Panc1 (cell line): Measurements from ENCODE around the gene TMEM200C.

Experiments used
- POLR2AphosphoS5 ChIP-seq: IDR thresholded peaks from 2 replicates; pipeline ENCODE4 v1.6.1; 2012; ENCODE audit warnings: mild to moderate bottlenecking, low read depth, low read length, moderate library complexity
- SIN3A ChIP-seq: IDR thresholded peaks from 2 replicates; pipeline ENCODE4 v1.6.1; 2012; ENCODE audit warnings: low read depth, mild to moderate bottlenecking, low read length, moderate library complexity, borderline replicate concordance; ENCODE audit not compliant: insufficient read depth
- TCF7L2 ChIP-seq: IDR thresholded peaks from 2 replicates; pipeline ENCODE4 v1.6.1; 2011; ENCODE audit warnings: mild to moderate bottlenecking, low read depth, low read length, inconsistent platforms
- TF ChIP-seq, protein P1 (sequence below): fragments of 450-650 bp; IDR thresholded peaks from 2 replicates; pipeline ENCODE4 v1.5.1; 2017; ENCODE audit warnings: mild to moderate bottlenecking
- TF ChIP-seq, protein P2 (sequence below), 2 experiments: IDR thresholded peaks; 2 replicates each; pipeline ENCODE4 v1.6.1; 2011 to 2012; ENCODE audit warnings: low read depth in 2 of 2, control low read depth in 1 of 2, low read length in 1 of 2, mild to moderate bottlenecking in 1 of 2, moderate library complexity in 1 of 2; ENCODE audit not compliant: insufficient read depth in 1 of 2

DNA sequence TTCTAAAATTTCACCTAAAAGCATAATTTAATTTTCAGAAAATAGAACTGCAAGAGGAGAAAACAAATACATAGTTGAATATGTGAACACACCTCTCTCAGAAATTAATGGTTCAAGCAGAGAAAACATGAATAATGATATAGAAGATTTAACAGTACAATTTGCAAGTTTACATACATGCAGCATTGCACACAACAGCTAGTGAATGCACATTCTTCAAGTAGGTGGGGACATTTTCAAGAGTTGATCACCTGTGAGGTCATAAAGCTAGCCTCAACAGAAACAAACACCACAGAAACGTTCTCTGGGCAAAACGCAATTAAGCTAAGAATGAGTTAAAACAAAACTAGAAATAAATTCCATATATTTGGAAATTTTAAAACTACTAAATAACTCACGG lies 38.1 kb downstream of the TMEM200C start:
- TF ChIP-seq, protein P1, sequence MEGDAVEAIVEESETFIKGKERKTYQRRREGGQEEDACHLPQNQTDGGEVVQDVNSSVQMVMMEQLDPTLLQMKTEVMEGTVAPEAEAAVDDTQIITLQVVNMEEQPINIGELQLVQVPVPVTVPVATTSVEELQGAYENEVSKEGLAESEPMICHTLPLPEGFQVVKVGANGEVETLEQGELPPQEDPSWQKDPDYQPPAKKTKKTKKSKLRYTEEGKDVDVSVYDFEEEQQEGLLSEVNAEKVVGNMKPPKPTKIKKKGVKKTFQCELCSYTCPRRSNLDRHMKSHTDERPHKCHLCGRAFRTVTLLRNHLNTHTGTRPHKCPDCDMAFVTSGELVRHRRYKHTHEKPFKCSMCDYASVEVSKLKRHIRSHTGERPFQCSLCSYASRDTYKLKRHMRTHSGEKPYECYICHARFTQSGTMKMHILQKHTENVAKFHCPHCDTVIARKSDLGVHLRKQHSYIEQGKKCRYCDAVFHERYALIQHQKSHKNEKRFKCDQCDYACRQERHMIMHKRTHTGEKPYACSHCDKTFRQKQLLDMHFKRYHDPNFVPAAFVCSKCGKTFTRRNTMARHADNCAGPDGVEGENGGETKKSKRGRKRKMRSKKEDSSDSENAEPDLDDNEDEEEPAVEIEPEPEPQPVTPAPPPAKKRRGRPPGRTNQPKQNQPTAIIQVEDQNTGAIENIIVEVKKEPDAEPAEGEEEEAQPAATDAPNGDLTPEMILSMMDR = no peak
- TF ChIP-seq, protein P2, sequence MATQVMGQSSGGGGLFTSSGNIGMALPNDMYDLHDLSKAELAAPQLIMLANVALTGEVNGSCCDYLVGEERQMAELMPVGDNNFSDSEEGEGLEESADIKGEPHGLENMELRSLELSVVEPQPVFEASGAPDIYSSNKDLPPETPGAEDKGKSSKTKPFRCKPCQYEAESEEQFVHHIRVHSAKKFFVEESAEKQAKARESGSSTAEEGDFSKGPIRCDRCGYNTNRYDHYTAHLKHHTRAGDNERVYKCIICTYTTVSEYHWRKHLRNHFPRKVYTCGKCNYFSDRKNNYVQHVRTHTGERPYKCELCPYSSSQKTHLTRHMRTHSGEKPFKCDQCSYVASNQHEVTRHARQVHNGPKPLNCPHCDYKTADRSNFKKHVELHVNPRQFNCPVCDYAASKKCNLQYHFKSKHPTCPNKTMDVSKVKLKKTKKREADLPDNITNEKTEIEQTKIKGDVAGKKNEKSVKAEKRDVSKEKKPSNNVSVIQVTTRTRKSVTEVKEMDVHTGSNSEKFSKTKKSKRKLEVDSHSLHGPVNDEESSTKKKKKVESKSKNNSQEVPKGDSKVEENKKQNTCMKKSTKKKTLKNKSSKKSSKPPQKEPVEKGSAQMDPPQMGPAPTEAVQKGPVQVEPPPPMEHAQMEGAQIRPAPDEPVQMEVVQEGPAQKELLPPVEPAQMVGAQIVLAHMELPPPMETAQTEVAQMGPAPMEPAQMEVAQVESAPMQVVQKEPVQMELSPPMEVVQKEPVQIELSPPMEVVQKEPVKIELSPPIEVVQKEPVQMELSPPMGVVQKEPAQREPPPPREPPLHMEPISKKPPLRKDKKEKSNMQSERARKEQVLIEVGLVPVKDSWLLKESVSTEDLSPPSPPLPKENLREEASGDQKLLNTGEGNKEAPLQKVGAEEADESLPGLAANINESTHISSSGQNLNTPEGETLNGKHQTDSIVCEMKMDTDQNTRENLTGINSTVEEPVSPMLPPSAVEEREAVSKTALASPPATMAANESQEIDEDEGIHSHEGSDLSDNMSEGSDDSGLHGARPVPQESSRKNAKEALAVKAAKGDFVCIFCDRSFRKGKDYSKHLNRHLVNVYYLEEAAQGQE (IDR thresholded peaks at IDR 0.05; ENCODE audit: insufficient read depth in 1 of 2, low read depth in 2 of 2, low read length in 1 of 2) = no peak
- no peak for TF ChIP-seq POLR2AphosphoS5
- no peak for TF ChIP-seq TCF7L2
- TF ChIP-seq SIN3A = no peak
